WI38 (cell line): ENCODE results near the gene MTNR1B.

Experiments used
- H3K4me3 ChIP-seq: 2 replicates; pipeline ENCODE4 v1.5.1; 2011; ENCODE audit warnings: low read depth, mild to moderate bottlenecking, control low read depth, low read length
- TF ChIP-seq, protein P1 (sequence below): IDR thresholded peaks from 2 replicates; pipeline ENCODE4 v1.5.1; 2012; ENCODE audit warnings: low read depth, mild to moderate bottlenecking, control low read depth, low read length

The MTNR1B gene

DNA sequence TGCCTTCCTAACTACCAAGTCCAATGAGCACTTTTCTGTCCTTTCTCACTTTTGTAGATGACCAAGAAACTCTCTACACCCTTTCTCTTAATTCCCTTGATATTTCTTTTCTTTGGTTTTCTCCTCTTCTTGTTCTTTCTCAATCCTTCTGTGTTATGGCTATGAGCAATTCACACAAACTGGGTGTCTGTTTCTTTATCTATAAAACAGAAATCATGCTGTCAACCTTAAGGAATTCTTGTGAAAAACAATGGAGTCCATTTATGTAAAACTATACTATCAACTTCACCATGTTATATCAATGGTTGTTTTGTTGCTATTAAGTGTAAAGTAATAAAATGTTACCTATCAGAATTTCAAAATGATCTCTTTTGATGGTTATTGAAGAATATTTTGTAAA lies 7.2 kb downstream of the MTNR1B start:
- TF ChIP-seq, protein P1, sequence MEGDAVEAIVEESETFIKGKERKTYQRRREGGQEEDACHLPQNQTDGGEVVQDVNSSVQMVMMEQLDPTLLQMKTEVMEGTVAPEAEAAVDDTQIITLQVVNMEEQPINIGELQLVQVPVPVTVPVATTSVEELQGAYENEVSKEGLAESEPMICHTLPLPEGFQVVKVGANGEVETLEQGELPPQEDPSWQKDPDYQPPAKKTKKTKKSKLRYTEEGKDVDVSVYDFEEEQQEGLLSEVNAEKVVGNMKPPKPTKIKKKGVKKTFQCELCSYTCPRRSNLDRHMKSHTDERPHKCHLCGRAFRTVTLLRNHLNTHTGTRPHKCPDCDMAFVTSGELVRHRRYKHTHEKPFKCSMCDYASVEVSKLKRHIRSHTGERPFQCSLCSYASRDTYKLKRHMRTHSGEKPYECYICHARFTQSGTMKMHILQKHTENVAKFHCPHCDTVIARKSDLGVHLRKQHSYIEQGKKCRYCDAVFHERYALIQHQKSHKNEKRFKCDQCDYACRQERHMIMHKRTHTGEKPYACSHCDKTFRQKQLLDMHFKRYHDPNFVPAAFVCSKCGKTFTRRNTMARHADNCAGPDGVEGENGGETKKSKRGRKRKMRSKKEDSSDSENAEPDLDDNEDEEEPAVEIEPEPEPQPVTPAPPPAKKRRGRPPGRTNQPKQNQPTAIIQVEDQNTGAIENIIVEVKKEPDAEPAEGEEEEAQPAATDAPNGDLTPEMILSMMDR = no peak
- H3K4me3 ChIP-seq = no peak overlapping the region

DNA sequence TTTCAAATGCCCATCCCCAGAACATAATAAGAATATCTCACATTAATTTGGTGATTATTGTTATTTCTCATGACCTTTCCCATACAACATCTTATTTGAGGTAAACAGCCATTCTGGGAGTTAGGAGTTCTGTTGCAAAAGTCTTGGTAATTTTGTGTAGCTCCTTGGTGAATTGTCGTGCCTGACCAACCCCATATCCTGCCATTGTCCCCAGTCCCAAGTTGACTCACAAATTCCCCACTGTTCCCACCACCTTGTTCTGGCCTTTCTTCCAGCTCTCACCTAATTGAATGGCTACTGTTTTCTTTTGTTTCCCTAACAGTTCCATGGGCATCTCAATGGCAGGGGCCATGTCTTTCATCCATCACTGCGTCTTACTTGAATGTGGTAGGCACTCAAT lies 8.0 kb downstream of the MTNR1B start:
- TF ChIP-seq, protein P1 = no peak
- no peak overlapping the region for H3K4me3 ChIP-seq

DNA sequence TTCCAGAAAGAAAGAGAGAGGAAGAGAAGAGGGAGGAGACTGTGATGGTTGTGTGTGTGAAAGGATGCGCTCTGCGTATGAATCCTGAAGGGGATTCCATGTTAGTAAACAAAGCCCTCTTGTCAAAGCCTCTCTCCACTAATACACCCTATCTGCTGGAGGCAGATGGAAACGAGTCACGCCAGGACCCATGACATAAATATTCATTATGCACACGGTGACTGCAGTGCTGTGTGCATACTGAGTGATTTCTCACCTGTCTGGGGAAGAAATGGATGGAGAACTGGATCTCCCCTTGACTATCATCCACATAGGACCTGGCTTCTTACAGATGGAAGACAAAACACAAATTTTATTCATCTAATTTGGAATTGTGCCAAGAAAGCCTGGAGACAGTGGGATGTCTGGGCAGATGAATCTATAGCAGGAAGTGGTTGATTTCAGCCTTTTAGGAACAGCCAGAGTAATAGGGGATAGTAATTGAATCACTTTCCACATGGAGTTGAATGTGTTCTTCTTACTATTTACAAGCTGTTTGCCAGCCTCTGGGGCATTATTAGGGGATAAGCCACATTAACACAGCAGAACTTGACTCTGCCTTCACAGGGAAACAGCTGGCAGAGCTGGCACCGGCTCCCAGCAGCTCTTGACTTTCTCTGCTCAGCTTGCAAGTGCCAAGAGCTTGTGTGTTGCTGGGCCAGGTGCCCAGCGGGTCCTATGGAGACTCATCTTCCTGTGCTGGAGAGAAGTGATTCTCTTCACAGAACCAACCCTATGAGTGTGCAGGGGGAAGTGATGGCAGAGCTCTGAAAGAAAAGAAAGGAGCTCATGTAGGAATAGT lies 9.0 kb downstream of the MTNR1B start:
- no peak overlapping the region for H3K4me3 ChIP-seq
- TF ChIP-seq, protein P1 = no peak

DNA sequence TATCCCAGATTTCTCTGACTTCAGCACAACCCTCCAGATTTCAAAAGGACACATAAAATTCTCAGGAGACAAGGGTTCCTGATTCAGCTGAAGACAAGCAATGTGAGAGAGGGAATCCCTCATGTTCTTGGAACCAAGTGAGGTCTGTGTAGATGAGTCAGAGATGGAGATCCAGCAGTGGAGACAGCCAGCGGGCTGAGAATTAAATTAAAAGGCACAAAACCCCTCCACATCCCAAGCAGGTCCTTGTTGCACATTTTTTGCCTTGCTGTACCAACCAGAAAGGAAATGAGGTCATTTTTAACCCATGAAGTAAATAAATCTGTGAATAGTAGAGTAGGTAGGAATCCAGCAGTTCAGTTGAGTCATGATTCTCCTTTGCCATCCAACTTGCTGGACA lies 9.7 kb downstream of the MTNR1B start:
- no peak overlapping the region for H3K4me3 ChIP-seq
- TF ChIP-seq, protein P1 = no peak

DNA sequence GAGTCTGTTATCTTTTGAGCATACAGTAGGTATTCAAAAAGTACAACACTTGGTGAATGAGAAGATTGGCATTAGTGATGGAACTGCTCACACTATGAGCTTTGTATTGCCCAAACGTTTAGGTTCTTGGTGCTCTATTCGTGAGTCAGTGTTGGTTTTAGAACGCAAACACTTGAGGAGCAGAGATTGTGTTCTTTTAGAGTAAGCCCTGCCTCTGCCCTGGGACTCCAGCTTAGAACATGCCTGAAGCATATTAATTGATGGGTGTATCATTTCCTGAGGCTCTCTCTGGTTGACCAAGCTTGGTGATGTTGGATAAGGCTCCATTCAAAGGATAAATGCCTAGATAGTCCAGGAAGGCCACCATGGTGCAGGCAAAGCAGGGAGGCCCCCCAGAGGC lies 10.9 kb downstream of the MTNR1B start:
- no peak overlapping the region for H3K4me3 ChIP-seq

DNA sequence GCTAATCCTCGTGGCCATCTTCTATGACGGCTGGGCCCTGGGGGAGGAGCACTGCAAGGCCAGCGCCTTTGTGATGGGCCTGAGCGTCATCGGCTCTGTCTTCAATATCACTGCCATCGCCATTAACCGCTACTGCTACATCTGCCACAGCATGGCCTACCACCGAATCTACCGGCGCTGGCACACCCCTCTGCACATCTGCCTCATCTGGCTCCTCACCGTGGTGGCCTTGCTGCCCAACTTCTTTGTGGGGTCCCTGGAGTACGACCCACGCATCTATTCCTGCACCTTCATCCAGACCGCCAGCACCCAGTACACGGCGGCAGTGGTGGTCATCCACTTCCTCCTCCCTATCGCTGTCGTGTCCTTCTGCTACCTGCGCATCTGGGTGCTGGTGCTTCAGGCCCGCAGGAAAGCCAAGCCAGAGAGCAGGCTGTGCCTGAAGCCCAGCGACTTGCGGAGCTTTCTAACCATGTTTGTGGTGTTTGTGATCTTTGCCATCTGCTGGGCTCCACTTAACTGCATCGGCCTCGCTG lies 12.1 kb downstream of the MTNR1B start:
- TF ChIP-seq, protein P1 = no peak
- no peak overlapping the region for H3K4me3 ChIP-seq

More for the DNA sequence above, 10.9 kb downstream of the MTNR1B start:
- TF ChIP-seq, protein P1 = no peak

DNA sequence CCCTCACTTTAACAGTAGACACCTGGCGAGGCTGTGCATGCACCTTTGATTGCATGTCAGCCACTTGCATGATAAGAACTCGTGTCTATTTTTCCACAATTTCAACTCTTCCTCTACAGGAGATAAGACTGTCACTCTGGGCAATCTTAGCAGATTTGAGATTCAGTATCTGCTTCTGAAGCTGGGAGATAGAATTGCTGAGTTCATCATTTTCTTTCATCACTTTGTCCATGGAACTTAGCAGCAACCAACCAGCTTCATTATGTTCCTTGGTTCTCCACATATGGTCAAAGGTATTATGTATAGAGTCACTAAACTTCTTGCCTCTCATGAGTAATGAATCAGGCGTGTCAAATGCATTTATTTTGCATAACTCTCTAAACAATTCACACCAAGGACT lies 17.1 kb downstream of the MTNR1B start:
- TF ChIP-seq, protein P1 = no peak
- no peak overlapping the region for H3K4me3 ChIP-seq
